Endothelial cell of umbilical vein (primary cell): ENCODE data around the gene SMAD9. TPM values are rescaled to one million over a fixed set of nuclear protein-coding genes. Genes with fewer than 3 reads are reported as not detected.
A peak's percentile ranks its signal among the peaks of the same experiment; 100 is the strongest.

Source experiments
- BruUV-seq: library from RNA; stranded (reverse); fragments of 400-500 nt; replicated peaks from 2 replicates; lab custom pipeline; 2021; lab: Mats Ljungman, UMichigan
- CTCF ChIA-PET: fragments of 300-600, 350-600 bp; sonication (Branson Sonifier 250); formaldehyde crosslinking; loops from one replicate; lab custom pipeline; 2021; ENCODE audit warnings: antibody characterized with exemption, inconsistent platforms; lab: Charles Lee
- POLR2A ChIA-PET: fragments of 300-600, 350-600 bp; sonication (Branson Sonifier 250); formaldehyde crosslinking; loops from one replicate; lab custom pipeline; 2021; ENCODE audit warnings: antibody characterized with exemption, inconsistent platforms; lab: Charles Lee
- DNase-seq: peaks from one replicate; pipeline ENCODE4 v3.0.0-alpha.2; 2011; ENCODE audit warnings: low read depth, low spot score
- FAIRE-seq: peaks from 2 replicates; lab custom pipeline; 2011; peaks lifted over from hg19 to GRCh38; lab: Jason Lieb, UNC
- H2AFZ ChIP-seq: 2 replicates; pipeline ENCODE4 v1.6.0; 2012; ENCODE audit warnings: low read depth, low read length, control low read depth, inconsistent platforms
- H3K27ac ChIP-seq: 2 replicates; pipeline ENCODE4 v1.5.1; 2011; ENCODE audit warnings: low read depth, mild to moderate bottlenecking, control low read depth, low read length, moderate library complexity; ENCODE audit not compliant: insufficient read depth
- H3K27me3 ChIP-seq, 2 experiments: 2 replicates each; pipeline versions ENCODE4 v1.6.0 to v1.6.1; 2011; ENCODE audit warnings: low read length in 2 of 2, mixed read lengths in 1 of 2; ENCODE audit not compliant: control insufficient read depth in 2 of 2, insufficient read depth in 2 of 2
- H3K36me3 ChIP-seq, 2 experiments: 2 replicates in 1 of 2; 3 replicates in 1 of 2; pipeline ENCODE4 v1.5.1; 2011; ENCODE audit warnings: low read length in 2 of 2, mild to moderate bottlenecking in 1 of 2, moderate library complexity in 1 of 2; ENCODE audit not compliant: control insufficient read depth in 2 of 2, insufficient read depth in 2 of 2; ENCODE audit errors: extremely low read depth in 1 of 2
- H3K4me1 ChIP-seq: 3 replicates; pipeline ENCODE4 v1.5.1; 2011; ENCODE audit warnings: mild to moderate bottlenecking, low read length; ENCODE audit not compliant: control insufficient read depth, insufficient read depth; ENCODE audit errors: extremely low read depth
- H3K4me2 ChIP-seq: 2 replicates; pipeline ENCODE4 v1.6.1; 2011; ENCODE audit warnings: low read length, control low read depth, mixed read lengths; ENCODE audit not compliant: insufficient read depth
- H3K4me3 ChIP-seq, 3 experiments: fragments of 200-600 bp in 1 of 3; sonication (generic), shearing (Covaris generic) in 1 of 3; replicated peaks in 1 of 3; 2 replicates each; pipeline ENCODE4 v1.5.1; 2011 to 2016; ENCODE audit warnings: control low read depth in 3 of 3, low read length in 3 of 3, mild to moderate bottlenecking in 2 of 3, inconsistent platforms in 1 of 3, low read depth in 1 of 3, moderate library complexity in 1 of 3; ENCODE audit not compliant: insufficient read depth in 1 of 3
- H3K79me2 ChIP-seq: 2 replicates; pipeline ENCODE4 v1.6.0; 2012; ENCODE audit warnings: low read length, inconsistent platforms; ENCODE audit not compliant: control insufficient read depth, insufficient read depth
- H3K9ac ChIP-seq: replicated peaks from 2 replicates; pipeline ENCODE3; 2011; ENCODE audit warnings: low read length, control low read depth; ENCODE audit not compliant: insufficient read depth; ENCODE audit errors: extremely low read depth
- H3K9me1 ChIP-seq: replicated peaks from 3 replicates; pipeline ENCODE4 v1.6.0; 2011; ENCODE audit warnings: mild to moderate bottlenecking, low read length; ENCODE audit not compliant: control insufficient read depth, insufficient read depth; ENCODE audit errors: extremely low read depth
- H3K9me3 ChIP-seq: replicated peaks from 2 replicates; pipeline ENCODE4 v1.5.1; 2012; ENCODE audit warnings: low read length, inconsistent platforms; ENCODE audit not compliant: control insufficient read depth, insufficient read depth
- H4K20me1 ChIP-seq: replicated peaks from 2 replicates; pipeline ENCODE3; 2011; ENCODE audit warnings: mild to moderate bottlenecking, low read length; ENCODE audit not compliant: control insufficient read depth, insufficient read depth; ENCODE audit errors: extremely low read depth
- CTCF ChIP-seq, 2 donors: IDR thresholded peaks; 1 replicate in 1 of 2; 2 replicates in 1 of 2; pipeline ENCODE4 v1.5.1; 2011; ENCODE audit warnings: low read length in 2 of 2, mild to moderate bottlenecking in 2 of 2, moderate library complexity in 2 of 2, control low read depth in 1 of 2, inconsistent platforms in 1 of 2, low read depth in 1 of 2; ENCODE audit not compliant: insufficient read depth in 1 of 2; ENCODE audit errors: extremely low read depth in 1 of 2
- EZH2 ChIP-seq: IDR thresholded peaks from 2 replicates; pipeline ENCODE4 v1.6.1; 2012; ENCODE audit warnings: borderline replicate concordance, low read depth, mild to moderate bottlenecking, moderate library complexity, low read length, inconsistent platforms; ENCODE audit not compliant: severe bottlenecking
- FOS ChIP-seq: IDR thresholded peaks from 2 replicates; pipeline ENCODE4 v1.6.1; 2011; ENCODE audit warnings: mild to moderate bottlenecking, low read length, moderate library complexity, borderline replicate concordance; ENCODE audit not compliant: insufficient read depth
- GATA2 ChIP-seq: IDR thresholded peaks from 2 replicates; pipeline ENCODE4 v1.7.0; 2011; ENCODE audit warnings: low read depth, mild to moderate bottlenecking, moderate library complexity, mixed read lengths, low read length; ENCODE audit not compliant: insufficient read length, insufficient read depth
- MAX ChIP-seq: IDR thresholded peaks from 2 replicates; pipeline ENCODE4 v1.6.1; 2011; ENCODE audit not compliant: insufficient read depth, insufficient read length
- POLR2A ChIP-seq: IDR thresholded peaks from 2 replicates; pipeline ENCODE4 v1.6.1; 2012; ENCODE audit warnings: low read depth, mild to moderate bottlenecking, control low read depth, low read length
- POLR2AphosphoS5 ChIP-seq: IDR thresholded peaks from 2 replicates; pipeline ENCODE4 v1.6.1; 2012; ENCODE audit warnings: low read depth, mild to moderate bottlenecking, control low read depth, low read length, moderate library complexity; ENCODE audit not compliant: insufficient read depth
- dilution Hi-C: fragments of 300-500 bp; cut with MboI; formaldehyde crosslinking; loops from one replicate; pipeline ENCODE4 v1.15.0; 2019; ENCODE audit warnings: low sequenced_read_pairs; ENCODE audit not compliant: extremely low pct_ligation_motif_present
- intact Hi-C: fragments of 100-400 bp; cut with micrococcal nuclease; formaldehyde crosslinking; loops from one replicate; pipeline ENCODE4 v1.10.0; 2022
- polyA plus RNA-seq, 4 experiments: library from polyadenylated mRNA; depleted of rRNA in 3 of 4; stranded (reverse) in 3 of 4; unstranded in 1 of 4; fragments of >200 nt; gene quantifications; 2 replicates each; pipeline versions ENCODE4 v1.2.1 to v1.2.3, GENCODE V29; 2011 to 2012; ENCODE audit warnings: missing spikeins in 1 of 4
- total RNA-seq: library from RNA; stranded (reverse); gene quantifications from 2 replicates; pipeline ENCODE4 v1.2.3, GENCODE V29; 2021

SMAD9 gene
- total and polyA plus RNA-seq, 2 donors (not counting 3 experiments of a cell fraction or from before 2014, with no cell fraction given), result 2.2 to 4.2 TPM

- H3K9me3 ChIP-seq, result no peaks in the 10 kb centered on the region
- no peak overlapping the region for H3K4me3 ChIP-seq
- H3K4me2 ChIP-seq, result no peak overlapping the region
- intact Hi-C loops, result loop anchor here (1.0 to 5.0 kb wide), 3 partner anchors 61 to 199 kb away; partner anchors contain the start of gene SUPT20H
- H3K9me1 ChIP-seq, result no peaks in the 10 kb centered on the region
- FAIRE-seq, result peak; percentile 86
- no peak overlapping the region for H2AFZ ChIP-seq
- no TSS peak for BruUV-seq
- H3K36me3 ChIP-seq, result peaks cover 0 to 3% of the 10 kb centered on the region in 2 experiments
- no peak overlapping the region for H3K27ac ChIP-seq
- CTCF ChIA-PET, result interaction anchor here (0.6 to 11.0 kb wide), 43 partner anchors 9 to 575 kb away, joined by 3 to 359 read pairs (median 7); partner anchors contain the start of genes ALG5, EXOSC8 and SMAD9
- H3K9ac ChIP-seq, result no peak overlapping the region
- peak; percentile 68 for DNase-seq
- H4K20me1 ChIP-seq, result no peaks in the 10 kb centered on the region
- H3K27me3 ChIP-seq, result no peaks in the 10 kb centered on the region
- H3K4me1 ChIP-seq, result peaks cover 17% of the 10 kb centered on the region
- dilution Hi-C loops, result loop anchor here (25.0 kb wide), 1 partner anchor 129 kb away; the partner anchor contains the start of gene ALG5
- TF ChIP-seq CTCF (IDR thresholded peaks at IDR 0.05; ENCODE audit: extremely low read depth in 1 of 2, insufficient read depth in 1 of 2, low read depth in 1 of 2, low read length in 2 of 2) (peak; percentile 38 to 52), MAX (no peak)
- POLR2A ChIA-PET, result interaction anchor here (0.9 kb wide), 1 partner anchor 123 kb away, joined by 3 read pairs; no protein-coding TSS in a partner anchor
- H3K79me2 ChIP-seq, result no peaks in the 10 kb centered on the region
Observed at GRCh38 chr13:36858290-36858689, 61.7 kb downstream of the SMAD9 start.

GRCh38 chr13:36857253-36857652, 62.8 kb downstream of the SMAD9 start:
- no peak for DNase-seq
- Histone ChIP-seq H3K4me2 (no peak overlapping the region), H3K27ac (no peak overlapping the region), H3K9me1 (no peaks in the 10 kb centered on the region), H4K20me1 (no peaks in the 10 kb centered on the region), H3K4me3 (no peak overlapping the region), H3K79me2 (no peaks in the 10 kb centered on the region), H3K36me3 (peaks cover 0 to 3% of the 10 kb centered on the region in 2 experiments), H3K9me3 (no peaks in the 10 kb centered on the region), H3K27me3 (no peaks in the 10 kb centered on the region), H3K9ac (no peak overlapping the region), H3K4me1 (peaks cover 10% of the 10 kb centered on the region), H2AFZ (no peak overlapping the region)
- intact Hi-C loops (loop anchor here (5.0 kb wide), 1 partner anchor 200 kb away; the partner anchor contains the start of gene SUPT20H), dilution Hi-C loops (loop anchor here (25.0 kb wide), 1 partner anchor 130 kb away; the partner anchor contains the start of gene ALG5)
- TF ChIP-seq EZH2 (no peak), FOS (no peak), GATA2 (no peak), MAX (no peak), POLR2A (no peak), POLR2AphosphoS5 (no peak)
- CTCF ChIA-PET, result interaction anchor here (1.3 to 11.0 kb wide), 7 partner anchors 14 to 403 kb away, joined by 4 to 359 read pairs (median 17); no protein-coding TSS in a partner anchor
- POLR2A ChIA-PET, result no interaction called here
- peak; percentile 59 for FAIRE-seq
- BruUV-seq, result no TSS peak
